ENCODE results near the gene RNF224. TPM values are rescaled to one million over a fixed set of nuclear protein-coding genes. Genes with fewer than 3 reads are reported as not detected.

Gene RNF224
- not detected for total RNA-seq
- long read RNA-seq = 0 reads

DNA sequence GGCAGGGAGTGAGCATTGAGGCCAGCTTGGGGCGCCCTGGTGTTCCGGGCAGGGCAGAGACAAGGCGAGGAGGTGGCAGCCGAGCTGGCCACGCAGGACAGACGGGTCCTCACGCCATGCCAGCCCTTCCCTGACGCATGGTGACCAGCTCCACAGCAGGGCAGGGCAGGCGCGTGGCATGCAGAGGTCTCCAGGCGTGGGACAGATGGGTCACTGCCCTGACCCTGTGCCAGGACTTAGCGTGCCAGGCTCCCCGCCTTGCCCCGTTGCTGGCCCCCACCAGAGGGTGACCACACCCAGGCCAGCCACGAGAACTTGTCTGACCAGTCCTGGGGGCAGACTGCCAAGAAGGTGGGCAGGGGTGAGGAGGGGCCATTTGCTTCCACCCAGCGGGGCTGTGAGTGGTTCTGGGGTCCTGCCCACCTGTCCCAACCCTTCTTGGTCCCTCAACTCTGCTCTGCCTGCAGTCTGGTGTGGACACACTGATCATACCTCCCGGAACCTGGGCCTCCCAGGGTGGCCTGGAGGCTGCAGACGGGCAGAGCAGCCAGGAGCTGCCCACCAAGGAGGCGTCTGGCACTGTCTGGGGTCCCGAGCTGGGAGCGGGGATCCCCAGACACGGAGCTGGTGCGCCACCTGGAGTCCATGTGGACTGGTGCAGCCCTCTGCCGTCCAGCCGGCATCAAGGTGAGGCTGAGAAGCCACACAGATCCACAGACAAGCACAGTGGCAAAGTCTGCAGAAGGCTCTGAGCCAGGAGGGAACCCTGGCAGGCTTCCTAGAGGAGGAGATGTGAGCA is at the start of gene RNF224:
Gene RNF224, plus strand, starts transcription at position 449 of the 799 bp plus-strand sequence. CDS start 834 bp downstream, outside the sequence.
- DNase-seq = peak; percentile 82 to 84 (median 83)
- ATAC-seq = peak; percentile 54 to 61 (median 58)
- Histone ChIP-seq H3K4me1 (peaks cover 0 to 16% (median 5%) of the 10 kb centered on the region in 4 donors), H3K27ac (no peak within 1 kb of the TSS), H3K36me3 (no peaks in the 10 kb centered on the region), H3K4me3 (no peak within 1 kb of the TSS), H3K9me3 (no peaks in the 10 kb centered on the region), H3K27me3 (no peaks in the 10 kb centered on the region)
- TF ChIP-seq POLR2A (IDR thresholded peaks at IDR 0.05) = no peak
- TF ChIP-seq, protein P1, sequence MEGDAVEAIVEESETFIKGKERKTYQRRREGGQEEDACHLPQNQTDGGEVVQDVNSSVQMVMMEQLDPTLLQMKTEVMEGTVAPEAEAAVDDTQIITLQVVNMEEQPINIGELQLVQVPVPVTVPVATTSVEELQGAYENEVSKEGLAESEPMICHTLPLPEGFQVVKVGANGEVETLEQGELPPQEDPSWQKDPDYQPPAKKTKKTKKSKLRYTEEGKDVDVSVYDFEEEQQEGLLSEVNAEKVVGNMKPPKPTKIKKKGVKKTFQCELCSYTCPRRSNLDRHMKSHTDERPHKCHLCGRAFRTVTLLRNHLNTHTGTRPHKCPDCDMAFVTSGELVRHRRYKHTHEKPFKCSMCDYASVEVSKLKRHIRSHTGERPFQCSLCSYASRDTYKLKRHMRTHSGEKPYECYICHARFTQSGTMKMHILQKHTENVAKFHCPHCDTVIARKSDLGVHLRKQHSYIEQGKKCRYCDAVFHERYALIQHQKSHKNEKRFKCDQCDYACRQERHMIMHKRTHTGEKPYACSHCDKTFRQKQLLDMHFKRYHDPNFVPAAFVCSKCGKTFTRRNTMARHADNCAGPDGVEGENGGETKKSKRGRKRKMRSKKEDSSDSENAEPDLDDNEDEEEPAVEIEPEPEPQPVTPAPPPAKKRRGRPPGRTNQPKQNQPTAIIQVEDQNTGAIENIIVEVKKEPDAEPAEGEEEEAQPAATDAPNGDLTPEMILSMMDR (IDR thresholded peaks at IDR 0.05) = peak; percentile 89 to 97 (median 94)
- intact Hi-C loops (cut with DNase I) = no loop called here
- 0% methylated on average over 3 of the region's 25 CpGs for WGBS (ENCODE audit: insufficient coverage, low coverage, low lambda C conversion rate, missing lambda C conversion rate)

GRCh38 chr9:137178201-137178938 is 48.9 kb upstream of the RNF224 start:
- intact Hi-C loops (cut with DNase I) = loop anchor here in 1 of 2 donors (5.0 kb wide), 1 partner anchor 54 kb away; the partner anchor contains the start of gene SLC34A3

GRCh38 chr9:137178939-137179630 is 48.2 kb upstream of the RNF224 start:
- 85% methylated on average over 12 of the region's 19 CpGs for WGBS (ENCODE audit: insufficient coverage, low coverage, low lambda C conversion rate, missing lambda C conversion rate)
- DNase-seq (no peak), ATAC-seq (no peak)
- Histone ChIP-seq H3K4me3 (no peak overlapping the region), H3K4me1 (no peaks in the 10 kb centered on the region), H3K27me3 (no peaks in the 10 kb centered on the region), H3K36me3 (peaks cover 0 to 36% (median 16%) of the 10 kb centered on the region in 4 donors), H3K27ac (no peak overlapping the region), H3K9me3 (no peaks in the 10 kb centered on the region)
- TF ChIP-seq, protein P1 (IDR thresholded peaks at IDR 0.05) = no peak
- intact Hi-C loops (cut with DNase I) = loop anchor here in 1 of 2 donors (5.0 kb wide), 1 partner anchor 53 kb away; the partner anchor contains the start of gene SLC34A3

More at GRCh38 chr9:137178201-137178938, 48.9 kb upstream of the RNF224 start:
- Histone ChIP-seq H3K27me3 (no peaks in the 10 kb centered on the region), H3K27ac (no peak overlapping the region), H3K4me3 (no peak overlapping the region), H3K4me1 (no peaks in the 10 kb centered on the region), H3K9me3 (no peaks in the 10 kb centered on the region), H3K36me3 (peaks cover 0 to 32% (median 13%) of the 10 kb centered on the region in 4 donors)
- no CpG with 5 or more reads among the region's 23 CpGs for WGBS (ENCODE audit: insufficient coverage, low coverage, low lambda C conversion rate, missing lambda C conversion rate)
- DNase-seq (no peak), ATAC-seq (peak in 2 of 4 donors; percentile 4 to 13)
- TF ChIP-seq, protein P1 (IDR thresholded peaks at IDR 0.05) = no peak
- TF ChIP-seq POLR2A (IDR thresholded peaks at IDR 0.05) = no peak

DNA sequence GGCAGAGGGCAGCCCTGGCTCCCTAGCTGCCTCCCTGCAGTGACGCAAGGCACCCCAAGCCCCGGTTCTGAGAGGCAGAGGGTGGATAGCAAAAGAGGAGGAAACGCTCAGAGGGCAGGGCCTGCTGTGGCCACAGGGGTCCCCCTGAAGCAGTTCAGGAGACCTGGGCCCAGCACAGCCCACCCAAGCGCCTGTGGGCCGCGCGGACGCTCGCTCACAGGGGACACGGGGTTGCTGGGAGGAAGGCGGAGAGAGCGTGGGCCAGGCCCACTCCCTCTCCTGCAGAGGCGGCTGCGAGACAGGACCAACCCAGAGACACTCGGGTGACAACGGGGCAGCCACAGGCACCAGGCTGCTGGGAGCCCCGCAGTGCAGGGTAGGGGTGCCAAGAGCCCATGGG is 47.5 kb upstream of the RNF224 start:
- intact Hi-C loops (cut with DNase I) = loop anchor here (5.0 to 10.0 kb wide), 2 partner anchors 53 to 55 kb away; partner anchors contain the start of gene SLC34A3 (in 2 of the 2)
- WGBS (ENCODE audit: insufficient coverage, low coverage, low lambda C conversion rate, missing lambda C conversion rate) = 80% methylated on average over 1 of the region's 17 CpGs
- H3K4me1 ChIP-seq = no peaks in the 10 kb centered on the region

More for the DNA sequence above, 47.5 kb upstream of the RNF224 start:
- no peaks in the 10 kb centered on the region for H3K27me3 ChIP-seq
- ATAC-seq = no peak
- no peak overlapping the region for H3K4me3 ChIP-seq
- no peak for DNase-seq
- peaks cover 0 to 36% (median 16%) of the 10 kb centered on the region in 4 donors for H3K36me3 ChIP-seq
- H3K27ac ChIP-seq = no peak overlapping the region
- TF ChIP-seq, protein P1 (IDR thresholded peaks at IDR 0.05) = no peak
- TF ChIP-seq POLR2A (IDR thresholded peaks at IDR 0.05) = no peak
- no peaks in the 10 kb centered on the region for H3K9me3 ChIP-seq
